GM12878 (cell line): ENCODE data around the gene CEP135. TPM values are rescaled to one million over a fixed set of nuclear protein-coding genes. Genes with fewer than 3 reads are reported as not detected.

Experiments
- BRCA1 ChIP-seq: IDR thresholded peaks from 2 replicates; pipeline ENCODE4 v1.6.1; 2011; ENCODE audit warnings: low read depth, low read length, improper control_type of control experiment
- CHD4 ChIP-seq: fragments of 200-600 bp; sonication (generic); IDR thresholded peaks from 2 replicates; pipeline ENCODE4 v1.6.1; 2016; ENCODE audit warnings: mild to moderate bottlenecking
- DPF2 ChIP-seq: fragments of 450-650 bp; IDR thresholded peaks from 2 replicates; pipeline ENCODE4 v1.6.1; 2017; ENCODE audit warnings: mild to moderate bottlenecking
- EED ChIP-seq: sonication (generic); IDR thresholded peaks from 2 replicates; pipeline ENCODE4 v1.6.1; 2016; ENCODE audit warnings: antibody characterized with exemption, low read depth
- FOXM1 ChIP-seq: IDR thresholded peaks from 2 replicates; pipeline ENCODE4 v1.6.1; 2012; ENCODE audit warnings: low read depth, mild to moderate bottlenecking, inconsistent platforms, low read length, moderate library complexity
- MXI1 ChIP-seq: fragments of 150-350 bp; IDR thresholded peaks from 2 replicates; pipeline ENCODE4 v1.6.1; 2011; ENCODE audit warnings: low read depth, mild to moderate bottlenecking, inconsistent platforms, low read length, improper control_type of control experiment
- NR2C2 ChIP-seq: IDR thresholded peaks from 2 replicates; pipeline ENCODE4 v1.6.1; 2011; ENCODE audit warnings: borderline replicate concordance, low read depth; ENCODE audit not compliant: control insufficient read depth, insufficient read length
- PBX3 ChIP-seq: IDR thresholded peaks from 2 replicates; pipeline ENCODE4 v1.6.1; 2011; ENCODE audit warnings: mild to moderate bottlenecking, low read depth, low read length, moderate library complexity; ENCODE audit not compliant: insufficient replicate concordance
- PRDM15 ChIP-seq: fragments of 450-650 bp; formaldehyde crosslinking; IDR thresholded peaks from 2 replicates; pipeline ENCODE4 v1.4.0; 2020; ENCODE audit warnings: mild to moderate bottlenecking, moderate library complexity
- RAD21 ChIP-seq: IDR thresholded peaks from 2 replicates; pipeline ENCODE4 v1.6.1; 2011; ENCODE audit warnings: mild to moderate bottlenecking, low read depth, low read length, moderate library complexity; ENCODE audit not compliant: insufficient read depth
- RELB ChIP-seq: fragments of 450-650 bp; IDR thresholded peaks from 2 replicates; pipeline ENCODE4 v1.6.1; 2017; ENCODE audit warnings: low read depth, mild to moderate bottlenecking, moderate library complexity
- RUNX3 ChIP-seq: IDR thresholded peaks from 2 replicates; pipeline ENCODE4 v1.6.1; 2012; ENCODE audit warnings: low read length, inconsistent platforms
- STAT1 ChIP-seq: fragments of 450-650 bp; conservative IDR thresholded peaks from 2 replicates; pipeline ENCODE4 v1.6.1; 2014; ENCODE audit warnings: antibody characterized with exemption, mild to moderate bottlenecking
- ZBTB11 ChIP-seq: fragments of 450-650 bp; formaldehyde crosslinking; IDR thresholded peaks from 2 replicates; pipeline ENCODE4 v1.5.0; 2022; ENCODE audit warnings: mild to moderate bottlenecking, missing genetic modification characterization
- ZBTB4 ChIP-seq: fragments of 450-650 bp; formaldehyde crosslinking; IDR thresholded peaks from 2 replicates; pipeline ENCODE4 v1.4.0; 2022; ENCODE audit warnings: mild to moderate bottlenecking, moderate library complexity
- polyA plus RNA-seq, 11 experiments: library from polyadenylated mRNA; depleted of rRNA in 4 of 11; unstranded in 6 of 11; stranded (reverse) in 5 of 11; fragments of >200 nt; fragmentation: Nextera tagmentation in 4 of 11; fragmentation: Illumina TruSeq in 1 of 11; extraction: Ambion mirVana in 4 of 11; extraction: Trizol in 1 of 11; gene quantifications; 1 replicate in 1 of 11; 2 replicates in 10 of 11; pipeline versions ENCODE4 v1.2.1 to v1.2.3, GENCODE V29; 2011 to 2016; ENCODE audit warnings: inconsistent platforms in 2 of 11, missing spikeins in 2 of 11, low read depth in 1 of 11
- total RNA-seq, 4 experiments: library from RNA; depleted of rRNA in 3 of 4; stranded (reverse); fragments of >200 nt in 3 of 4; fragmentation: Illumina TruSeq in 1 of 4; extraction: Trizol in 1 of 4; gene quantifications; 2 replicates each; pipeline versions ENCODE4 v1.2.1 to v1.2.3, GENCODE V29; 2013 to 2021

CEP135 gene
- total and polyA plus RNA-seq, 10 of the 15 experiments (the other 5 are each of a cell fraction or from before 2014, with no cell fraction given), result 2.9 to 13.6 (median 10.1) TPM

GRCh38 chr4:55980725-55981124 is 32.0 kb downstream of the CEP135 start (continued):
- TF ChIP-seq EED, result no peak
- TF ChIP-seq NR2C2, result no peak
- no peak for TF ChIP-seq DPF2
- no peak for TF ChIP-seq MXI1
- no peak for TF ChIP-seq PBX3
- no peak for TF ChIP-seq STAT1
- TF ChIP-seq CHD4, result no peak
- no peak for TF ChIP-seq ZBTB11 (CRISPR knock-in tag)
- peak; percentile 53; the same call in 1 of the 2 replicates for TF ChIP-seq RELB
- TF ChIP-seq BRCA1, result no peak
- no peak for TF ChIP-seq PRDM15 (CRISPR knock-in tag)
- no peak for TF ChIP-seq RAD21
- no peak for TF ChIP-seq FOXM1
- no peak for TF ChIP-seq ZBTB4
- 0 out of 2 replicates have a peak, but pooled peaks have one; percentile 24 for TF ChIP-seq RUNX3
